ENCODE results near the gene PLSCR4.
"Not testable (repeated sequence)": the region's sequence is repeated elsewhere in the genome, so short reads cannot be mapped to it uniquely, and the experiment has no call there.

The PLSCR4 gene

DNA sequence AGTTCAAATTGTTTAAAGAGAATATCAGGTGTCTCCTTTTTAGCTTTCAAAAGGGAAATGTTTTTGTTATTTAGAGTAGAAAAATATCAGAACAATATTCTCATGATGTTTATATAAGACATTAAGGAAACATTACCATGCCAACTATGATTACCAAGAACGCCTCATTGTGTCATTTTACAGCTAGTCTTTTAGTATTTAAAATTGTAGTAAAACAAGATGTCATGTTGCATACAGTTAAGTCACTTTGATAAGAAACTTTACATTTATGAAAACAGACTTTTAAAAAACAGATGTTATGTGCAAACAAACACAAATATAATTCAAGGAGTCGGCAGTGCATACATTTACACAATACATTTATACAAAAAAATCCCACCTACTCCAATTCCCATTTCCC is 4.4 kb downstream of the PLSCR4 start:
- DNase-seq: no peak

DNA sequence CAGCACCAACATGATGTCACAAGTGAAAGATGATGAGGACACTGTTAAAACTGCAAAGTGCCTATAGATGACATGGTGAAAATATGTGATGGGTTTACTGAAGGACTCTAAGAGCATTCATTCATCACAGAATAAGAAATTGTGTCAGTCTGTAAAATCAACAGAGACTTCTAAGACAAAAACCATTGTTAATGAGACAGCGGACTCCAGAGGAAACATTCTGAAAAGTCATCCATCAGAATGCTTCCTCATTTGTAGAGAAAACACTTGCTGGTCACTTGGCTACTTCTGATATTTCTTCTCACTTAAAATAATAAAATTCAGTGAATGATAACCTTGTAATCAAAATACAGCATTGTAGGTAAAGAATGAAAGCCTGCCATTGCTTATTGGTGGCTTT is 7.3 kb downstream of the PLSCR4 start:
- DNase-seq: no peak

DNA sequence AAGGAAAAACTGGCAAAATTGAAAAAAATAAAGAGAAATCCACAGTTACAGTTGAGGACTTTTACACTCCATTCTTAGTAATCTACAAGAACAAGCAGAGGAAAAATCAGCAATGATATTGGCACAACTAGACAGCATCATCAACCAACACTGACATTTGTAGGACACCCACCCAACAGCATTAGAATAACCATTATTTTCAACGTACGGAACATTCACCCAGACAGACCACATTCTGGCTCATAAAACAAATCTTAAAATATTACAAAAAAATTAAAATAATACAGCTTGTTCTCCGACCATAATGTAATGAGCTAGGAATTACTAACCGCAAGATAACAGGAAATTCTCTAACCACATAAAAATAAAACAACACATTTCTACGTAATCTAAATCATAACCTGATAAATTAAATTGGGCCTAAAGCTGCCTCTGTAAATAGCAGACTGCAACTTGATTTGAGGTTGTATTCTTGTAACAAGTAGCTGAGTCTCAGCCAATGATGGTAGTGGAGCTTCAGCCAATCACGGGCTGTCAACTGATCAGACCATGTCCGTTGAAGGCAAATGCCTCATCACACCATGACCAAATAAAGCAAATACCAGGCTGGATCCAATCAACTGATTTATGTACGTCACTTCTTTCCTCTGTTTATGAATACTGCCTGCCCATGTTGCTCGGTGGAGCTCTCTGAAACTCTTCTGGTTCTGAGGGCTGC is 9.2 kb downstream of the PLSCR4 start:
- no peak for DNase-seq

DNA sequence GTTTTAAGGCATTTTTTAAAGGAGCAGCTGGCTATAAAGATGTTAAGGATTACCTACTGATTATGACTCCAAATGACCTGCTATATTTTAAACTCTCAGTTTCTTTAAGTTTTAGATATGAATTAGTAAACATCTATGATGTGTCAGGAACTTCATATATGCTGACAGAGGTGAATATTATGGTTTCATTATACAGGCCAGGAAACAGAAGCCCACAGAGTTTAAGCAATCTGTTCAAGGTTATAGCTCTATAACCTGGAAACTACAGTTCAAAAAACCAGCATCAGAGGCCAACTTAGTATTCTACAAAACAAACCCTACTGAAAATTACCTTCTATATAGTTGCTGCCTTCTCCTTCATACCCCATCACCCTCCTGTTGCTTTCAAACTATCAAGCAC is 17.4 kb downstream of the PLSCR4 start:
- no peak for DNase-seq

DNA sequence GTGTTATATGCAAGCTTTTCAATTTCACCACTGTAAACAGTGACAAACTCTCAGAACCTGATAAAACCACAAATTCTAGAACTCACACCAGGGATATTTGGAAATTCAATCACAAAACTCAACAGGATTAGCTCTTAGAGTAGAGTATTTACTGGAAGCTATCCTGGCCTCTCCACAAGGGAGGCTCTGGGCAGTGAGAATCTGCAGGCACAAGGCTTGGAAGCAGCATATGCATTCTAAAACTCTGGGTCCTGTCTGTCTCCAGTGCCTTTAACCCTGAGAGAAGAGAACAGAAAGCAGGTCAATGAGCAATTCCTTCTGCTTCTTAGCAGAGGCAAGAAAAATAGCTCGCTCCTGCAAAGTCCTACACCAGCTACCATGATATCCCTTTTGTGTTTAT is 23.4 kb downstream of the PLSCR4 start:
- no peak for DNase-seq

DNA sequence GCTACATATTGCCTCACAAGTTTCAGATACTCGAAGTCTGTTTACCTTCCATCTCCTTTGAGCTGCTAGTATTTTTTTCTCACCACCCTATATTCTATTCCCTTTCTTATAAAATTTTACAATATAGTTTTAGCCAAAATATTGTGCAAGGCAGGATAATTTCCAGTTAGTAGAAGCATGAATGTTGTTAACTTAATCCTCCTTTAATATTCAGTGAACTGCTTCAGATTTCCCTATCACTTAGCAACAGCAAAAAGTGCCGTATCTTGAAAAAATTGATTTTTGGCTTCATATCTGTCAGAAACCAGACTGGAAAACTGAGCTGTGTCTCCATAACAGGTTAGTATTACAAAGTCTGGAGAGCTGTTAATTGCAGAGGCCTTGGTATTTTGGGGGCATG is 24.0 kb downstream of the PLSCR4 start:
- no peak for DNase-seq

DNA sequence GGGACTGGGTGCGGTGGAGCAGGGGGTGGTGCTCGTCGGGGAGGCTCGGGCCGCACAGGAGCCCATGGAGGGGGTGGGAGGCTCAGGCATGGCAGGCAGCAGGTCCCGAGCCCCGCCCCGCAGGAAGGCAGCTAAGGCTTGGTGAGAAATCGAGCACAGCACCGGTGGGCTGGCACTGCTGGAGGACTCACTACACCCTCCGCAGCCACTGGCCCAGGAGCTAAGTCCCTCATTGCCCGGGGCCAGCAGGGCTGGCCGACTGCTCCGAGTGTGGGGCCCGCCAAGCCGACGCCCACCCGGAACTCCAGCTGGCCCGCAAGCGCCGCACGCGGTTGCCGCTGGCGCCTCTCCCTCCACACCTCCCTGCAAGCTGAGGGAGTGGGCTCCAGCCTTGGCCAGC is 25.4 kb downstream of the PLSCR4 start:
- not testable (repeated sequence) for DNase-seq

DNA sequence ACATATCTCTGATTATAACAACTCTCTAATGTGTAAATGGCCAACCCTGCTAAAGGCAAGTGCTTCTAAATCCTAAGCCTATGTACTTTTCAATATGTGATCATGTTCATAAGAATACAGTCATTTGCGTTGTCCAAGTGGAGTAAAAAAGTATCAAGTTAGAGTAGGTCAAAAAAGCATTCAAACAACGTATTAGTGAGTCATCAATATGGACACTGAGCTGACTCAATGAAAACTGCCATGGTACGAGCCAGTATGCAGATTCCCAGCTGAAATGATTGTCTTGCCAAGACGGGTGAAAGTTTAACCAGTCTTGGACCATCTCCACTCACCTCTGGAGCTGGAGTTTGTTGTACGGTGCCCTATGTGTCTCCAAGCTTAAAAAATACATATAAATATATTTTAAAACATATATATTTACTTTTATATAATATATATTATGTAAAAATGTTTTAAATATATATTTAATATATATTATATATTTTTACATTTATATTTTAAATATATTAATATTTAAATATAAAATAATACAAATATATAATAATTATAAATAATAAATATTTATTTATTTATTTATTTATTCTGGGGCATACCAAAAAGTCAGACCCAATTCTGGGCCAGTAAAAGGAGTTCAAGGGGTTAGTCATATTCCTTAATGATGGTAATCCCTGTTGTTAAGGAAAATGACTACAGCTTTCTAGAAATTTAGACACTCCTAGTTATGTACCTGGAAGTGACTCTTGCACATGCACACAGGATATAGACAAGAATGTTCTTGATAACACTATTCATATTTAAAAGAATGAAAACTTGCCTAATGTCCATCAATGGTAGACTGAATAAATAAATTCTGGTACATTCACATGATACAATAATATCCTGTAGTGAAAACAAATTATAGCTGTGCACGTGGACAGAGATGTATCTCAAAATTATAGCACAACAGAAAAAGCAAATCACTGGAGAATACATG is 27.2 kb downstream of the PLSCR4 start:
- DNase-seq: no peak

DNA sequence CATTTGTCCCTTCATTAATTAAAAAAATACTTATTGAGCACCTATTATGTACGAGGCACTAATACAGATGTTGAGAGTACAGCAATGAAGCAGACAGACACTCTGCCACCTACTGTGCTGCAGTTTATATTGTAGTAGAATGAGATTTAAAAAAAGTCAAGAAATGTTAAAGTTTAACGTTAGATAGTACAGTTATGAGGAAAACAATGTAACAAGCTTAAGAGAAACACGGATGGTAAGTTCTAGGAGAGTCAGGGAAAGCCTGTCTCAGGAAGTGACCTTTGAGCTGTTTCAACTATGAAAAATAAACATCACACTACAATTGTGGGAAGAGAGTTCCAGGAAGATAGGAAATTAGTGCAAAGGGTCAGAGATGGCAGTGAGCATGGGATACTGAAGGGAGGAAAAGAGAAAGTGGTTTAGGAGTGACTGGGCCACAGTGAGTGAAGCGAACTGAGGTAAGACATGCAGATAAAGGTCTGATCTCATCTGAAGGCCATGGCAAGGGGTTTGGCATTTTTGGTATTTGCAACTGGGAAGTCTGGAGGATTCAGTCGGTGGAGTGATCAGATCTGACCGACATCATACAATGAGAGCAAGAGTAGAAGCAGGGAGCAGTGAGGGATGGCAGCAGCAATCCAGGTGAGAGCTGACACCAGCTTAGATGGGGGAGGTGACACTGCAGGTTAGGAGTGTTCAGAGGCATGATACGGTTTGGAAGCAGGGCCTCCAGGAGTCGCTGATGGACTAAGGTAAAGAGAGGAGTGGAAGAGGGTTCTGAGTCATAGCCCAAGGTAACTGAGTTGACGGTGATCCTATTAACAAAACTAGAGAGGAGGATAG is 28.5 kb downstream of the PLSCR4 start:
- DNase-seq: no peak

DNA sequence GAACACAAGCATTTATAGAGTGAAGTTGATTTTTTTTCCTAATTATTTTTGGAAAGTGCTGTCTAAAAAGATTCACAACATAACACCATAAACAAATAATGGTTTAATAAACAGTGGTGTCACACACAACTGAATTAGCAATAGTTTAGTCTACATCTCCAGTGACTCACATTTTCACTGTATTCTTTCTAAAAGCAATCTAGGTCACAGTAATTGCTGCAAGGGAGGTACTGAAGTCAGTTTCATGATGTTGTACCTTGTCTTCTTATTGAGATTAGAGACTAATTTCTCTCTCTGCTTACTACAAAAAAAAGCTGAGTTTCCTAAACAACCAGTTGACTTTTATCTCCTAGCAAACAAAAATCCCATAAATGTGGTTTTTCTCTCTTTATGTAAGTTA is 29.6 kb downstream of the PLSCR4 start:
- DNase-seq: no peak

DNA sequence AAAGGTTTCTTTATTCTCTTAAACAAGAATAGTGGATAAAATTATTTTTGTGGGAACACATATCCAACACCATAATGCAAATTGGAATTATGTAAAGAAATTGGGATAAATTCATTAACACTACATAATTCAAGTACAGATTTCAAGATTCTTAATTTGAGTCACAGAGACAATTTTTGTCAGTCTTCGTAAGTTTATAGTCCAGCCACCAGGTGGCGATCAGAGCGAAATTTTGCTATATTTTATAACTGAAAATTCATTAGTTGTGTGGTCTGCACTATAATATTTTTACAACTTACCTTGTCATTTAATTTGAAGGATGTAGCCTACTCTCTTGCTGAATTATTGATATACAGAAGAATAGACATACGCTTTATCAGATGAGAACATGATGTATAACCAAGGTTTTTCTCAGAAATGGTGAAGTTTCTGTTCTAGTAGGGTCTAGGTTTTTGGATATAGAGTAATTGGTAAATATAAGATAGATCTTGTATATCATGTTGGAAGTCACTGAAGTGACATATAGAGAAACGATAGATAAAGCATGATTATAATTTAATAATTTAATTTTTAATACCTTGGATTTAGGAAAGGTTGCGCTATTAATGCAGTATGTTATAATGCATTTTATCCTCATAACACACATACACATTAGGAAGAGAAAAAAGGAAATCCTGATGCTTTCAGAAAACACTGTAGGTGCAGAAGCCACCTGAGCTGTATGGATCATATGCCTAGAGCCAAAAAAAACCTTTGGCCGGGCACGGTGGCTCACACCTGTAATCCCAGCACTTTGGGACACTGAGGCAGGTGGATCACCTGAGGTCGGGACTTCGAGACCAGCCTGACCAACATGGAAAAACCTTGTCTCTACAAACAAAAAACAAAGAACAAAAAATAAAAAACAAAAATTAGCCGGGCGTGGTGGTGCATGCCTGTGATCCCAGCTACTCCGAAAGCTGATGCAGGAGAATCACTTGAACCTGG is 31.7 kb downstream of the PLSCR4 start:
- DNase-seq: peak; percentile 34

DNA sequence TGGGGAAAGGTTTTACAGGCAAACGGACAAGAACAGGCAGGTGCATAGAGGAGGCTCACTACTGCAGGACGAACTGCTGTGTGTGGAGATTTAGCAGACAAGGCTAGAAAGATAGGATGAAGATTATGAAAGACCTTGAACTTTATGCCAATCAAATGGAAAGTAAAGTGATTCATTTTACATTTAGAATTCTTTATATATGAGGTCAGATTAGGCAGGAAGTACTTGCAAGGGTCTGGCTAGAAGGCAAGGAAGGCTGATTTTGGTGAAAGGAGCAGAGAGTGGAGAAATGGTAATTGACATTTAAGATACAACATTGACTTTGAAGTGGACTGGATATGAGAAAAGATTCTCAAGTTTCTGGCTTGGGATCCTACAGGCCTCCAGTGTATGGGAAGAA is 33.6 kb downstream of the PLSCR4 start:
- DNase-seq: no peak

DNA sequence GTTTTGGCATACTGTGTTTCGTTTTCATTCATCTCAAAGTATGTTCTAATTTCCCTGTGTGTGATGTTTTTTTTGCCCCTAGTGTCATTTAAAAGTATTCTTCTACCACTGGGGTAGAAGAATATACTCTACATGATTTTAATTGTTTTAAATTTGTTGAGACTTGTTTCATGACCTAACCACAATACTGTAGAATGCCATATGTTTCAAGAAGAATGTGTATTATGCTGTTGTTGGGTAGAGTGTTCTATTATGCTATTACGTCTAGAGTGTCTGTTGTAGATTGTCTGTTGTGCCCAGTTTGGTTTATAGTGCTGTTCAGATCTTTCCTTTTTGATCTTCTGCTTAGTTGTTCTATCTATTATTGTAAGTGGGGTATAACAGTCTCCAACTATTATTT is 36.4 kb downstream of the PLSCR4 start:
- no peak for DNase-seq

DNA sequence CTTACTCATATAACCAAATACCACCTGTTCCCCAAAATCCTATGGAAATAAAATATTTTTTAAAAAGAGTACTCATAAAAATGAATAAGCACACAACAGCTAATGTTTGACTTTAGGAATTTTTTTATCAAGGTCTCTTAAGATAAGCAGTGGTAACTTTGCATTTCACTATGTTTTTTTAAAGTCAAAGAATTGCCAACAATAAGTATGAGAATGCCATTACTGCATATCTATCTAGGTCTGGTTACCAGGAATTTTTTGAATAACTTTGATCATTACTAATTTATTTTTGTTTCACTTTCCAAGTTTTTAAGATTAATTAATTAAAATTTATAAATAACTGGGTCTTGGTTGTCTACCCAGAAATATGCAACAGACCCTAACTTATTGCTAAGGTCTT is 41.5 kb downstream of the PLSCR4 start:
- no peak for DNase-seq

DNA sequence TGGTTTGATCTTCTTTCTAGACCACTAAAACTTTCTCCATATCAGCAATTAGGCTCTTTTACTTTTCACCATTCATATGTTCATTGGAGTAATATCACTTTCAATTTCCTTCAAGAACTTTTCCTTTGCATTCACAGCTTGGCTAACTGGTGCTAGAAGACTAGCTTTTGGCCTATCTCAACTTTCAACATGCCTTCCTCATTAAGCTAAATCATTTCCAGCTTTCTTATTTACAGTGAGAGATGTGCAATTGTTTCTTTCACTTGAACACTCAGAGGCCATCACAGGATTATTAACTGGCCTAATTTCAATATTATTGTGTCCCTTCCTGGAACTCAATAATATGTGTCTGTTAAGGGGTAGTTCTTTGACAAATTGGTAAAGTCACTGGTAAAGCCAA is 47.1 kb downstream of the PLSCR4 start:
- DNase-seq: no peak

DNA sequence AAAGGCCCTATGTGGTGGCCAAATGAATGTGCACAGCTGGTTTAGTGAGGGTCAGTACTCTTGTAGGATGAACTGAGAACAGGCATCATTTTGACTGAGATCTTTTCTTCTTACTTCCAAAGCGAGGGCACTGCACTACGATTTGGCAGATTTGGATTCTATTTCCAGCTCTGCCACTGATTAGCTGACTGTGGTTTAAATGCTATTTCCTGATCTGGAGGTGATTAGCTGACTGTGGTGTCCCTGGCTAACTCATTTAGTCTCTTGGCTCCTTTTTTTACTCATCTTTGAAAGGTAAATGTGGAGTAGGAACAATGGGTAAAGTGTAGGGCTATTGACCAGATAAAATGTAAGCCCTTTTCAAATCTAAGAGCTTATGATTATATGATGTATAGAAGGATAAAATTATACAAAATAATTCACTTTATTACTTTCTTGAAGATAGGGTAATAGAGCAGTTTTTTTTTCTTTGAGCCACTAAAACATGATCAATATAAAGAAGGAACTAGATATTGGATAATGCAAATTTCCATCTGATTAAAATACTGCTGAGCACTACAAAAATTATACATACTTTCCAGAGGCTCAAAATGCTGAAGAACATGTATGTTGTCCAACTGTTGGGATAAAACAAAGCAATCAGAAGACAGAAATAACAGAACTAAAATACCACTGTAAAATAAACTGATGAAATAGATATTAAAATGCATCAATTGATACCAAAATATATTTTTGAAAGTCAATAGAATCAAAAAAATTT is 50.3 kb downstream of the PLSCR4 start:
- DNase-seq: no peak

DNA sequence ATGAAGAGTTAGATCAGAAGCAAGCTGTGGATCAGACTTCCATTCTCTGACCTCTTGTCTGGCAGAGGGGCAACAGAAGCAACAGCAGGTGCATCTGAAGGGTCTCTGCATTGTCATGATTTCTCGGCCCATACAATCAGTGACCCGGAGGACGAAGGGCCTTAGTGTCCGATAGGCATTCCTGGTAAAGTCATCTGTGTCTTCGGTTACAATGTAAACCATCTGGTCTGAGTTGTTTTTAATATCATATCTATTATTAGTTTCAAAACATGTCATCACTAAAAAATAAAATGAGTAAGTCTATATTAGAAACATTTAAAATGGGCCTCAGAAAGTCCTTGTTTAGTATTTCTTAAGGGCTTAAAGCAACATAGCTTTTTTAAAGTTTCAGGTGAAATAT is 51.1 kb downstream of the PLSCR4 start:
- DNase-seq: no peak

DNA sequence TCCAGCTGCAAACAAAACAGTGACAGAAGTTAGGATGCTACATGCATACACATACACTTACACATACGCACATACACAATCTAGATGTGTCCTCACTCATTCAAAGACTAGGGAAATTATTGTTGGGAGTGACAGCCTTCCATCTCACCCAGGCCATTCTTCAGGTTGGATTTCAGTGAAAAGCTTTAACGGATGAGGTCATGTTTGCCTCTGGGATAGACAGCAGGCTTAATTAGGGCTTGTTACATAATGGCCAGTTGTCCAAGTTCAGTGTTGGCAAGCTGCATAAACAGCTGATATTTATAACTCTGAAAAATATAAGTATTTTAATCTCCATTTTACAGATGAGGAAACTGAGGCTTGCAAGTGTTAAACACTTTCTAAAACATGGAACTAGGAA is 54.1 kb downstream of the PLSCR4 start:
- DNase-seq: no peak

DNA sequence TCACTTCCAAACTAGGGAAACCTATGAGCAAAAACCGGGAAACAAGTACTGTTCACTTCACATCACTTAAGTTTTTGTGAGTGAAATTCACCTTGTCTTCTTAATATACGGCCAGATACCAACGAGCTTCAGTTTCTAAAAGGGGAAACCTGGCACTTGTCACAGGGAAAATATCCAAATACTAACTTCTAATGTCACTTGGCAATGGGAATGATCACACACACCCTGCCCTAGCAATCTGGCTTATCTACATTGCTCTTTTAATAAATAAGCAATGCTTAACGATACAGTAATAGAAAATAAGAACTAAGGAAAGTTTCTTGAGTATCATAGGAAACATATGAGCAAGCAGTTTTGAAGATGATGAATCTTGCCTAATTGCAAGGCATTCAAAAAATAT is 55.3 kb downstream of the PLSCR4 start:
- no peak for DNase-seq

DNA sequence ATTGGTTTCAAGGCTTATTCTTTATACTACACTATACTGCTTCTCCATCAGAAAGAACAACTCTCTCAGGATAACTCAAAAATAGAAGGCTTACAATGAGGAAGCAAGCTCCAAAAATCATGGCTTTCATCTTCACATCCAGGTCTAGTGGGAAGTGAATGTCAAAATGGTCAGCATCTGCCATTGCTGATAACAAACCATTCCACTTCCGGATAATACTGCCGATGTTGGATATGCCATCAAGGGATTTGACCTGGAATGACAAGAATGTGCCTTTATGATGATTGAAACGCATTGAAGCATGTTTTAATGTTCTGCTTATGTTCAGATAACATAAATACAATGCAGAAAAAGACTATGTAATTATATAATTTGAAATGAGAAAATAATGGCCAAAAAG is 55.9 kb downstream of the PLSCR4 start:
- DNase-seq: no peak

DNA sequence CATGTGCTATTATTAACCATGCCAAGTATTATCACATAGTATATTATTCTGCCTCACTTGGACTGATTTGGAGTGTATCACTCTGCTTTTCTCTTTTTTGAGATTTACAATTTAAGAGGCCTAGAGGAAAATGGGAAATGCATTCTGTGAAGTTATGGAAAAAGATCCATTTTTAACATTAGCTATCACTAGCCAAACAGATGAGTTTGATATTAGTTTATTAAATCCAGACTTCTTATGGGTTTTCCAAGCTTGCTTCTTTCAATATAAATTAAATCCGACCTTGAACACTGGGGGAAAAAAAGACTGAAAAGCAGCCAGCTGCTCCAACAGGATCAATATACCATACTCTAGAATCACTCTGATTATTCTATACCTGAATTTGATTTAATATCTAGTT is 59.9 kb downstream of the PLSCR4 start:
- no peak for DNase-seq

Measured in activated CD4-positive, CD25-positive, alpha-beta regulatory T cell treated with anti-CD3 and anti-CD28 coated beads, Interleukin-2, amount 50 U/mL, for 72 hours (primary cell).